ENCODE data around the gene SNAPC4. TPM values are rescaled to one million over a fixed set of nuclear protein-coding genes. Genes with fewer than 3 reads are reported as not detected.

The SNAPC4 gene
- total and polyA plus RNA-seq, 2 of the 8 experiments (the other 6 are each of a cell fraction or from before 2014, with no cell fraction given) = 6.9 to 18.1 TPM

DNA sequence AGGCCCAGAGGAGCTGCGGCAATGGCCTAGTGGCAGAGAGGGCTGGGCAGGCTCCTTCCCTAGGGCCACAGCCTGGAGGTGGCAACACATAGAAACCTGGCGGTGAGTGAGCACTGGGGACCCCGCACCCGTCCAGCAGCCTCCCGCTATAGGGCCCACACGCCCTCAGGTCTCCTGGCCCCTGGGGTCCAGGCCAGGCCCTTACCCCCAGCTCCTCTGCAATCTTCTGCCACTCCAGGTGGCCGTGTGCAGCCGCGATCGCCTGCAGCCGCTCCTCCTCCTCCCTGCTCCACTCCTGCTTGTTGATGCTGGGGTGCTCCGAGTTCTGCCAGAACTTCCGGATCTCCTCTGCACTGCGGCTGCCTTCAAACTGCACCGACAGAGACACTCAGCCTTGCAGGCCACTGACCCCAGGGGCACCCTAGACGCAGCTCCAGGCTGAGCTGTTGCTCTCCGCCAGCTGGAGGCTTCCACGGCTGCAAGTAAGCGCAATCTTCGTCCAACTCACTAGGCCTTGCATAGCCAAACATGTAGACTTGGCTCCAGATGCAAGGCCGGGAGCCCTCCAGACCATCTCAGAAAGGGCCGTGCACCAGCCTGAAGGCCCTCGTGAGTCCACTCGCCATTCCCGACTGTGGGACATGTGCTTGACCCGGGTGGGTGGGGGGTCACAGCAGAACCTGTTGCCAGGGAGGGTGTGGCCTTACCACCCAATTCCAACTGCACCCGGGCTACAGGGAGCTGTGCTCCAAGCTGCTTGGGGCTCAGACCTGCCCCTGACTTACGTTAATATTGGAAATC is 8.0 kb downstream of the SNAPC4 start:
- no peaks in the 10 kb centered on the region for H3K27me3 ChIP-seq (replicated peaks in 1 of 4; ENCODE audit: control insufficient read depth in 3 of 4, extremely low read depth in 1 of 4, insufficient read depth in 3 of 4, low read length in 3 of 4)
- H2BK12ac ChIP-seq (ENCODE audit: low read depth, low read length) = no peak overlapping the region
- CTCF ChIA-PET (ENCODE audit: partially characterized antibody) = interaction anchor here (0.9 to 2.3 kb wide), 4 partner anchors 9 to 93 kb away, joined by 3 to 11 read pairs (median 6); partner anchors contain the start of genes DNLZ and SNAPC4
- no peaks in the 10 kb centered on the region for H3K4me1 ChIP-seq (replicated peaks in 1 of 4; ENCODE audit: control insufficient read depth in 3 of 4, insufficient read depth in 4 of 4, low read length in 3 of 4)
- H4K91ac ChIP-seq (replicated peaks; ENCODE audit: insufficient read length, low read length) = no peak overlapping the region
- DNase-seq (ENCODE audit: low read depth in 1 of 2, low spot score in 2 of 2) = no peak
- H2BK5ac ChIP-seq (ENCODE audit: low read depth, low read length) = no peak overlapping the region
- no peaks in the 10 kb centered on the region for H3K23me2 ChIP-seq (ENCODE audit: low read depth, low read length)
- no peak overlapping the region for H3K56ac ChIP-seq (replicated peaks; ENCODE audit: insufficient read length, low read depth, low read length)
- H3K4me3 ChIP-seq (ENCODE audit: extremely low read depth in 1 of 4, insufficient read depth in 2 of 4, low read depth in 3 of 4, low read length in 4 of 4) = no peak overlapping the region
- no peak overlapping the region for H4K5ac ChIP-seq (ENCODE audit: insufficient read length, low read depth, low read length)
- no peak overlapping the region for H3K4me2 ChIP-seq (ENCODE audit: insufficient read depth in 1 of 2, low read depth in 2 of 2, low read length in 2 of 2)
- no peak overlapping the region for H2AK5ac ChIP-seq (ENCODE audit: low read depth, low read length)
- H3K9ac ChIP-seq (replicated peaks in 1 of 4; ENCODE audit: extremely low read depth in 1 of 4, low read depth in 3 of 4, low read length in 3 of 4) = no peak overlapping the region
- H3K9me3 ChIP-seq (ENCODE audit: insufficient read depth in 2 of 2, low read depth in 1 of 2, low read length in 1 of 2) = no peaks in the 10 kb centered on the region
- H3K14ac ChIP-seq (ENCODE audit: insufficient read length) = no peak overlapping the region
- TF ChIP-seq, protein P1, sequence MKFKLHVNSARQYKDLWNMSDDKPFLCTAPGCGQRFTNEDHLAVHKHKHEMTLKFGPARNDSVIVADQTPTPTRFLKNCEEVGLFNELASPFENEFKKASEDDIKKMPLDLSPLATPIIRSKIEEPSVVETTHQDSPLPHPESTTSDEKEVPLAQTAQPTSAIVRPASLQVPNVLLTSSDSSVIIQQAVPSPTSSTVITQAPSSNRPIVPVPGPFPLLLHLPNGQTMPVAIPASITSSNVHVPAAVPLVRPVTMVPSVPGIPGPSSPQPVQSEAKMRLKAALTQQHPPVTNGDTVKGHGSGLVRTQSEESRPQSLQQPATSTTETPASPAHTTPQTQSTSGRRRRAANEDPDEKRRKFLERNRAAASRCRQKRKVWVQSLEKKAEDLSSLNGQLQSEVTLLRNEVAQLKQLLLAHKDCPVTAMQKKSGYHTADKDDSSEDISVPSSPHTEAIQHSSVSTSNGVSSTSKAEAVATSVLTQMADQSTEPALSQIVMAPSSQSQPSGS (IDR thresholded peaks at IDR 0.05; ENCODE audit: low read length) = no peak
- TF ChIP-seq CHD1 (IDR thresholded peaks at IDR 0.05; ENCODE audit: low read depth, low read length) (no peak), SAP30 (IDR thresholded peaks at IDR 0.05; ENCODE audit: insufficient read depth, insufficient replicate concordance, low read length) (no peak), JUND (IDR thresholded peaks at IDR 0.05; ENCODE audit: low read length) (no peak), NANOG (IDR thresholded peaks at IDR 0.05; ENCODE audit: insufficient read depth, low read depth, low read length, poor library complexity, severe bottlenecking) (no peak), YY1 (IDR thresholded peaks at IDR 0.05; ENCODE audit: low read depth, low read length) (no peak)
- H3K4ac ChIP-seq (replicated peaks; ENCODE audit: insufficient read length, low read depth, low read length) = no peak overlapping the region
- no peak overlapping the region for H3K18ac ChIP-seq (ENCODE audit: extremely low read depth, low read length)
- no peak overlapping the region for H2BK20ac ChIP-seq (ENCODE audit: low read length)
- WGBS, 2 experiments (ENCODE audit: extremely low coverage in 1 of 2, insufficient coverage in 1 of 2, insufficient read length in 1 of 2, insufficient replicate concordance in 2 of 2, low coverage in 1 of 2, low lambda C conversion rate in 2 of 2, missing lambda C conversion rate in 1 of 2) = 95% methylated on average over 28 of the region's 28 CpGs; no CpG with 5 or more reads in 1 of the 2 experiments
- FAIRE-seq = no peak
- H2BK15ac ChIP-seq (ENCODE audit: low read length) = no peak overlapping the region
- no peak overlapping the region for H2BK120ac ChIP-seq (replicated peaks; ENCODE audit: low read depth, low read length)
- no peak overlapping the region for H4K8ac ChIP-seq (ENCODE audit: extremely low read depth, insufficient read depth, low read length)
- peaks cover 39 to 84% (median 70%) of the 10 kb centered on the region in 4 experiments for H3K36me3 ChIP-seq (ENCODE audit: control insufficient read depth in 2 of 4, insufficient read depth in 4 of 4, low read length in 3 of 4)
- no peak overlapping the region for H3K27ac ChIP-seq (ENCODE audit: low read depth, low read length)
- H3K79me1 ChIP-seq (ENCODE audit: low read depth, low read length) = peaks cover 2% of the 10 kb centered on the region; the same call in 1 of the 2 replicates
- no peak overlapping the region for H3K23ac ChIP-seq (ENCODE audit: insufficient read length)
- POLR2A ChIA-PET (ENCODE audit: partially characterized antibody) = interaction anchor here (1.2 to 14.6 kb wide), 9 partner anchors 5 to 53 kb away, joined by 3 to 139 read pairs (median 5); partner anchors contain the start of genes CARD9 and SNAPC4
- H4K20me1 ChIP-seq (replicated peaks in 1 of 2; ENCODE audit: control insufficient read depth in 1 of 2, insufficient read depth in 2 of 2, low read length in 2 of 2) = peaks cover 5 to 14% of the 10 kb centered on the region in 2 experiments
- H3K79me2 ChIP-seq (ENCODE audit: control insufficient read depth in 1 of 2, insufficient read depth in 2 of 2, low read length in 2 of 2) = peaks cover 0 to under 1% of the 10 kb centered on the region in 2 experiments; a peak in 1 of 4 replicates
- no peak overlapping the region for H2AFZ ChIP-seq (ENCODE audit: low read length)
